Muscle of back (tissue), 11 donors: Measurements from ENCODE around the gene P2RX1. TPM values are rescaled to one million over a fixed set of nuclear protein-coding genes. Genes with fewer than 3 reads are reported as not detected.
"Not testable (repeated sequence)": the region's sequence is repeated elsewhere in the genome, so short reads cannot be mapped to it uniquely, and the experiment has no call there.

Source experiments
- DNase-seq, 3 donors: peaks; one replicate each; pipeline versions ENCODE4 v3.0.0 to v3.0.0-alpha.2; 2013
- polyA plus RNA-seq, 10 donors: library from polyadenylated mRNA; unstranded; fragments of 120-200 nt; gene quantifications; one replicate each; pipeline ENCODE4 v1.2.1, GENCODE V29; 2013; ENCODE audit not compliant: insufficient read length in 10 of 10

The P2RX1 gene
- polyA plus RNA-seq, 10 donors, result 1.6 to 4.5 (median 2.5) TPM

DNA sequence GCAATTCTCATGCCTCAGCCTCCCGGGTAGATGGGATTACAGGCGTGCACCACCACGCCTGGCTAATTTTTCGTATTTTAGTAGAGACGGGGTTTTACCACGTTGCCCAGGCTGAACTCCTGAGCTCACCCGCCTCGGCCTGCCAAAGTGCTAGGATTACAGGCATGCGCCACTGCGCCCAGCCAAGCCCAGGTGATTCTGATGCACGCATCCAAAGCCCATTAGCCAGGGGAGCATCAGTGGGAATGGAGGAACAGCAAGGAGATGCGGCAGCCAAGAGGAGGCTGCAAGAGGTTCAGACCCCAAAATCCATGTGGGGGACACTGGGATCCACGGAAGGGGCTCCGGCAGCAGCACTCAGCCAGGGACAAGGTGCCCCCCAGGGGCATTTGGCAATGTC, 35.9 kb upstream of the P2RX1 start:
- DNase-seq, result no peak

DNA sequence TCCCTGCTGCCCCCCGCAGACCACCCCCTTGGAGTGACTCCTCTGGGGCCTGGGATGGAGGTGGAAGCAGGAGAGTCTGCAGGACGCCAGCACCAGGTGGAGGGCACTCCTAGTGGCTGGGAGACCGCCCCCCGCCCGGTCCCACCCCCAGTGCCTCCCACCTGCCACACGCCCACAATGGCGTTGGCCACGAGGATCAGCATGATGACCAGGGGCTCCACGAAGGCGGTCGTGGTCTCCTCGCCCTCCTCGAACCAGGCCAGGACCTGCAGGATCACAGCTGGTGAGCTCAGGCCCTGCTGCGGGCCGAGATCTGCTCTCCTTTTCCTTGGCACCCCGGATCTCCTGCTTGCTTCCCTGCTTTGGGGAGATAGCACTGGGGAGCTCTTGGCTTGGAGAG, 35.2 kb upstream of the P2RX1 start:
- no peak for DNase-seq

DNA sequence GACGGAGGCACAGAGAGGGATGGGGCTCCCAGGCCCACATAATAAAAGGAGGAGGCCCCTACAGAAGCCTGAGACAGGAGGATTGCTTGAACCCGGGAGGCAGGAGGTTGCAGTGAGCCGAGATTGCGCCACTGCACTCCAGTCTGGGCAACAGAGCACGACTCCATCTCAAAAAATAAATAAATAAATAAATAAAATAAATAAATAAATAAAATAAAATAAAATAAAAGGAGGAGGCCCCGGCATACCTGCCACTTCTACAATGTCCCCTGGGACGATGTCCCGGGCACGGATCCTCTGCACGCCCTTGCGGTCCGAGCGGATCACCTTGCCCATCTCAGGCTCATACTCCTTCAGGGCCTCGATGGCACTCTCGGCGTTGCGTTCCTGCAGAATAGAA, 34.7 kb upstream of the P2RX1 start:
- no peak for DNase-seq

DNA sequence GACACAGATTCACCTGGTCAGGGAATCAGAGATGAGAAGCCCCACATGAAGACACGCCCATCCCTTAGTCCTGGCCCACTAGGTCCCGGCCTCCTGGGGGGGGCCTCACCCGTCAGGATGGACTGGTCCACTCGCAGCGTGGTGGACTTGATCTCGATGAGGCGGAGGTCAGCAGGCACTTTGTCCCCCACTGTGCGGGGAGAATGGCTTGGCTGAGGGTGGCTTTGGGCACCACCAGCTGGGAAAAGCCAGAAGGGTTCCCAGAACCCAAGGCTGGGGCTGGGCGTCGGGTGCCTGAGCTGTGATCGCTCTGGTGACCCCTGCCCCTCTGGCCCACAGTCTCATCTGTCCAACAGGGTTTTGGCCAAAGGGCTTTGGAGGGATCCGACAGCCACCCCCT, 34.3 kb upstream of the P2RX1 start:
- no peak for DNase-seq

DNA sequence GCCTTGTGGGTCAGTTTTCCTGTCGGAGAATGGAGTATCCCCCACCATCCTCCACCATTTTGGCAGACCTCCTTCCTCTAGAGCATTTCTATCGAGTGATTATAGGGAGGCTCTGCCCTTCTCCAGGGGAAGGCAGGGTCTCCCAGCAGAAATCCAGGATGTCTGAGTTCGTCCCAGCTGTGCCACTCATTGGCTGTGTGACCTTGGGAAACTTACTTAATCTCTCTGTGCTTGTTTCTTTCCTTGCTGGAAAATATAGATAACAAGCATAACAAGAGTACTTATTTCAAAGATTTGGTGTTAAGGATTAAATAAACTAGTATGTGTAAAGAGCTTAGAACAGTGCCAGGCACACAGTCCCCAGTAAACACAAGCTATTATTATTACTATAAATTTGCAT, 33.2 kb upstream of the P2RX1 start:
- DNase-seq, result no peak

DNA sequence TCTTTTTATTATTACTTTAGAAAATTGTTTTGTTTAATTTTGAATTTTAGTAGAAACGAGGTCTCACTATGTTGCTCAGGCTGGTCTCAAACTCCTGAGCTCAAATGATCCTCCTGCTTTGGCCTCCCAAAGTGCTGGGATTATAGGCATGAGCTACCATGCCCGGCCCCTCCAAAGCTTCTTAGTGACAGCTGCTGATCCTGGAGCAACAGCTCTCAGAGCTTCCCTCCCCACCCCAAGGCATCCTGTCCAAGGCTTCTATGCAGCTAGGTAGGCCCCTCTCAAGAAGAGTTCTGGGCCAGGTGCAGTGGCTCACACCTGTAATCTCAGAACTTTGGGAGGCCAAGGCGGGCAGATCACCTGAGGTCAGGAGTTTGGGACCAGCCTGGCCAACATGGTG, 32.3 kb upstream of the P2RX1 start:
- DNase-seq, result not testable (repeated sequence)

DNA sequence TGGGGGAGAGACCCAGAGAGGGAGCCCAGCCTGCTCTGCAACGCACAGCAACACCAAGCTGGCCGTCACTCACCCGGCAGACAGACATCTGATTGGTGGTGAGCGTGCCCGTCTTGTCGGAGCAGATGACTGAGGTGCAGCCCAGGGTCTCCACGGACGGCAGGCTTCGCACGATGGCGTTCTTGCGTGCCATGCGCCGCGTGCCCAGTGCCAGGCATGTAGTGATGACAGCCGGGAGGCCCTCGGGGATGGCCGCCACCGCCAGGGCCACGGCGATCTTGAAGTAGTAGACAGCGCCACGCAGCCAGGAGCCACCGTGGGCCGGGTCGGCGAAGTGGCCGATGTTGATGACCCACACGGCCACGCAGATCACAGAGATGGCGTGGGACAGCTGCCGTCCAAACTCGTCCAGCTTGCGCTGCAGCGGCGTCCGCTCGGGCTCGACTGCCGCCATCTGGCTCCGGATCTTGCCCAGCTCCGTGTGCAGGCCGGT, 31.1 kb upstream of the P2RX1 start:
- no peak for DNase-seq

DNA sequence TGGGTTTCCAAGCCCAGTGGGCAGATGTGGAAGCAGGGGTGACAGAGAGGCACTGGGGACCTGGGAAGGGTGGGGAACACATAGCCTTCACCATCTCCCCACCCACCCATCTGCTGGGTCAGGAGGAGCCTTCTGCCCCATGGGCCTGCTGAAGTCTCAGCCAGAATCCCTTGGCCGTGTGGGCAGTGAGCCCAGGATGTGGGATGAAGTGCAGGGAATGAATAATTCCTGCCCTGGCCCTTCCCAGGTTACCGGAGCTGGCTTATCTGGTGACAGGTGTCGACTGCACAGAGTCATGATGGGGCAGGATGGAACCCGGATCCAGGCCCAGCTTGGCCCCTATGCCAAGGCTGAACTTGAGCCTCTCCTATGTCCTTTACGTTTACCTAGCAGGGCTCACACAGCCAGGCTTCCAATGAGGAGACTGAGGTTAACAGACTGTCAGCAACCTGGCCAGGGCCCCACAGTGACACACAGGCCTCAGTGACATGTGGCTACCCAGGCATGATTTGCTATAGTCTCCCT, 30.5 kb upstream of the P2RX1 start:
- no peak for DNase-seq

DNA sequence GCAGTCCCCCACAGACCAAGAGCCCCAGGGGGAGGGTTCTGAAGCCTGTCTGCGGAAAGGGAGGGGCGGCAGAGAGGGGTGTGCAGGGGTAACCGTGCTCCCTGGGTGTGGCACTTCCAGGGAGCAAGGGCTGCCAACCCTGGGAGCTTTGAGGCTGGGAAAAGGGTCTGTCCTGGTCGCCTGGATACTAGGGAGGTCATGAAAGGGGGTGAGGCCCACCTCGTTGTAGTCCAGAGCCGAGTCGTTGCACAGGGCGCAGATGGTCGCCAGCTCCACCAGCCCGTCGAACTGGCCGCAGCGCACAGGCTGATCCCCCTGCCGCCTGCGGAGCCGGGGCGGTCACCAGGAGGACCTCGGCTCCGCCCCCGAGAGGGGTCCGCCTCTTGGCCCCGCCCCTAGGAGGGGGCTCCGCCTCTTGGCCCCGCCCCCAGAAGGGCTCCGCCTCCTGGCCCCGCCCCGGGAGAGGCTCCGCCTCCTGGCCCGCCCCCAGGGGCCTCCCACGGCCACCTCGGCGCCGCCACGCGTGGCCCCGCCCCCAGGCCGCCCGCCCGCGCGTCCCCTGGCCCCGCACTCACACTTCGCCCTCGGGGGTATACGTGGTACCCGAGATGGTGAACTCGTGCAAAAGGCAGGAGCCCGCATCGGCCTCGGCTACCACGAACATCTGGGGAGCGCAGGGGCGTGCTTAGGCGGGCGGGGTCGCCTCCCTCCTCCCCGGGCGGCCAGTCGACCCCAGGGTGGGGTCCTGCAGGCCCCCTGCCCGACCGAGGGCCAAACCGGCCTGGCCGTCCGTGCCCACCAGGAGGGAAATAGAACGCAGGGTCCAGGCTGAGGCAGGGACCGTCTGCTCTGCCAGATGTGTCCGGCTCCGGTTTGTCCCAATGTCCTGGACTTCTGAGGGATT, 28.5 kb upstream of the P2RX1 start:
- peak; percentile 58 to 61 (median 59) for DNase-seq

DNA sequence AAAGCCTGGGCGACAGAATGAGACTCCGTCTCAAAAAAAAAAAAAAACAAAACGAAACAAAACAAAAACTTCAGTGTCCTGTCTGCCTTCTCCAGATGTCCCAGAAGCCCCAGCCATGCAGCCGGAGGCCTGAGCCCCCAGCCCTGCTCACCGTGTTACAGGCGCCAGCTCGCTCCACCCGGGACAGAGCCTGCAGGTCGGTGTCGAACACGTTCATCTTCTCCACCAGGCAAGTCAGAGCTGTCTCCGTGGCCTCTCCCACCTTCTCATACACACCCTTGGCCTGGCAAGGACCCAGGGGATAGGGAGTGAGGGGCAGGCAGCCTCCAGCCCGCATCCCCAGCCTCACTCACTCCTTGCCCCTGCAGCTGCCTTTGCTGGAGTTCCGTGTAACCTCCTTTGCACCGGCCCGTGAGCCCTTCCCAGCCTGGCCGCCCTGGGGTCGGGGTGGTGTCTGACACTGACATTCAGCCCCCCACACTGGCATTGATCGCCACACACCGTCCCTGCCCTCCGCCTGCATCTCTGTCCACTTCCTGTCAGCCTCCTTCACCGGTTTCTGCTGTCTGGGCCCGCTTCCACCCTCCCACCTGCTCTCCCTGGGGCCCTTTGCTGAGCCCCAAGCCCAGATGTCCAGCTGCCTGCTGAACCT, 27.1 kb upstream of the P2RX1 start:
- no peak for DNase-seq

DNA sequence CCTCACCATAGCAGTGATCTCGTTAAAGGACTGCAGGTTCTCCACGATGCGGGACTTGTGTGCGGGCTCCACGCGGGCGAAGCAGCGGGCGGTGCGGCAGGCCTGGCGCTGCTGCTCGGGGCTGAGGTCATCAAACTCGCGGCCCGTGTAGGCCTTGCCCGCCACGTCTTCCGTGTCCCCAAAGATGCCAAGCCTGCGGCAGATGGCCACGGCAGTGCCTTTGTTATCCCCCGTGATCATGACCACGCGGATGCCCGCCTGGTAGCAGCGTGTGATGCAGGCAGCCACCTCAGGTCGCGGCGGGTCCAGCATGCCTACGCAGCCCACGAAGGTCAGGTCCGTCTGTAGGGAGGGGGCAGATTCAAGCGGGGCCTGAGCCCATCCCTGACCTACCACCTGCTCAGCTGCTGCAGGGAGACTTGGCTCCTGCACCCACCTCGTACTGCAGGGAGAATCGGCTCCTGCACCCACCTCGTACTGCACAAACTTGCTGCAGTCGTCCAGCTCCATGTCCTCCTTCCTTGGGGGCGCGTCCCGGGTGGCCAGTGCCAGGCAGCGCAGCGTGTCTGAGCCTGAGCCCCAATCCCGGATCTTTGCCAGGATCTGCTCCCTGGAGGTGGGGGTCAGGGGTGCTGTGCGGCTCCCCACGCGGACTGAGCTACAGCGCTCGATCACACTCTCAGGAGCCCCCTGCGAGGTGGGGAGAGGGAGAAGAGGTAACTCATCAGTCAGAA, 24.9 kb upstream of the P2RX1 start:
- no peak for DNase-seq

DNA sequence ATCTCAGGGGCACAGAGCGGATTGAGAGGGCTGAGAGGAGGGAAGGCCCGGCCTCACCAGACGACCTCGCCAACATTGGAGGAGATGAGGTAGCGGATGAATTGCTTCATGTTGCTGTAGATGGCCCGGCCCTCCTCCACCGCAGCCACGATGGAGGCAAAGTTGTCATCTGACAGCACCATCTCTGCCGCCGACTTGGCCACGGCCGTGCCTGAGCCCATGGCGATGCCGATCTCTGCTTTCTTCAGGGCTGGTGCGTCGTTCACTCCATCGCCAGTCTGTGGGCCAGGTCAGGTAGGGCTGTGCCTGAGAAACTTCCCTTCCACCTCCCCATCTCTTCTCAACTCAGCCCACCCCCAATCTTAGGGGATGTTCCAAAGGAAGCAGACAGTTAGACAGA, 21.1 kb upstream of the P2RX1 start:
- DNase-seq, result no peak

DNA sequence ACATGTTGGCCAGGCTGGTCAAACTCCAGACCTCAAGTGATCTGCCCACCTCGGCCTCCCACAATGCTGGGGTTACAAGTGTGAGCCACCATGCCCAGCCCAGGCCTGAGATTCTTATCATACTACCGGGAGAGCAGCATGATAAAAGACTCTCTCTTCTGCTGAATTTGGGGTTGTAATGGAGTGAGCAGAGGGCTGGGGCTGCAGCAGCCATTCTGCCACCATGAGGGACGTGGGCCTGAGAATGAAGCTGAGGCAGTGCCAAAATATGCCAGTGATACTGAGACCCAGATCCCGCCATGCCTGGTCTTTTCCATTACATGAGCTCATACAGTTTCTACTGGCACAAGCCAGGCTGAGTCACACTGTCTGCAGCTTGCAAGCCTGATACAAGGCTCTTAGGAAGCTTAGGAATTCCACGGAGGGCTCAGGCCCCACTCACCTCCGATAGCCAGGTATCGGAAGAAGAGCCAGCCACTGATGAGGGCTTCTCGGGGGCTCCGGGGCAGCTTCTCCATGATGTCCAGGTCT, 19.6 kb upstream of the P2RX1 start:
- DNase-seq, result no peak

DNA sequence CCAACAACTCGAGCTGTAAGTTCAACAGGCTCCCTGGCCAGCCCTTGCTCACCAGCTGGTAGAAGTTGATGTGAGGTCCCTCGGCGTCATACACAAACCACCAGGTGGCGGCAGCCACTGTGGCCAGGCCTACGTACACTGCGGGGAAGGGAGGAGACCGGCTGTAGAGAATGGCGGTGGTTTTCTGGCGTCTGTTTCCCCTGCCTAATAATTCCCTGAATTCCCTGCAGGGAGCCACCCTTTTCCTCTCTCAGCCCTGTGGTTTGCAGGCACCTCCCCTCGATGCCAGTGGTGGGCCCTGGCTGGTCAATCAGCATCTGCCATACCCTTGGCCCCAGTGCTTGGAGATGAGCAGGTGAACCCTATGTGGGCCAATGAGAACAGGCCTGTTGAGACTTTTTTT, 18.9 kb upstream of the P2RX1 start:
- DNase-seq, result peak; percentile 53 to 80 (median 65)

DNA sequence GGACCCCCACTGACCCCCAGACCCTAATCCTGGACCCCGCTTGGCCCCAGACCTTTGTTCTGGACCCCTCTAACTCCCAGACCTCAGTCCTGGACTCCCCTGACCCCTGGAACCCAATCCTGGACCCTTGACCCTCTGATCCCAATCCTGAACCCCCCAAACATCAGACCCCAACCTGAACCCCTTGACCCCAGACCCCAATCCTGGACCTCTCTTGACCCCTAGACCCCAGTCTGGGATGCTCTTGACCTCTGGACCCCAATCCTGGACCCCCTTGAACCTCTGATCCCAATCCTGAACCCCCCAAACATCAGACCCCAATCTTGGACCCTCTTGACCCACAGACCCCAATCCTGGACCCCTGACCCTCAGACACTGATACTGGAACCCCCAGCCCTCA, 13.5 kb upstream of the P2RX1 start:
- no peak for DNase-seq

DNA sequence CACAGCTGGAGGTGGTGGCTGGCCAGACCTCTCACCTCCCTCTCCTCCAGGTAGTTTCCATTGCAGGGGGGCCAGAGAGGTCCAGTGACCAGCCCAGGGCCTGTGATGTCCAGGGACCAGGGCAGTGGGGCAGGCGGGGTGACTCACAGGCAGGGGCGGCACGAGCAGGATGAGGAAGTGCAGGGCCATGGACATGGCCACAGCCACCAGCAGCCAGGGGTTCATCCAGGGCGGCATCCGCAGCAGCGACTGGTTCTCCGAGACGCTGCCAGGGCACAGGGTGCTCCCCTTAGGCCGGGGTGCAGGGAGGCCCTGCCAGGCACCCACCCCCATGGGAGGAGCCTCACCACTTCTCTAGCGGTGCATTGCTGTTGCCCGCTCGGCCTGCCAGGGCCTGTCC, 12.9 kb upstream of the P2RX1 start:
- no peak for DNase-seq

DNA sequence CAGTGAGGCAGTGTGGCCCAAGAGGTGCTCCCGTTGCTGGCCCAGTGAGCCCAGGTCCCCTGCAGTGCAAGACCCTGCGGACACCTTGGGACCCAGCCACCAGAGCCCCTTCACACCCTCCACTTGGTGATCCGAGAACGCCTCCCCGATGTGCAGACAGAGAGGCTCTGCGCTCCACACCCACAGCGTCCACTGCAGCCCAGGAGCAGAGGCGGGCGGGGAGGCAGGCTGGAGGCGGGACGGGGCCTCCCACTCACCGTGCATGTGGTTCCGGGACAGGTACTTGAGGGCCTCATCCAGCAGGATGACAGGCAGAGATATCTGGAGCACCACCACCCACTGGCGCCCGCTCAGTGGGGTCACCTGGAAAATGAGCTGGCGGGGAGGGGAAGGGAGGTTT, 12.1 kb upstream of the P2RX1 start:
- no peak for DNase-seq

DNA sequence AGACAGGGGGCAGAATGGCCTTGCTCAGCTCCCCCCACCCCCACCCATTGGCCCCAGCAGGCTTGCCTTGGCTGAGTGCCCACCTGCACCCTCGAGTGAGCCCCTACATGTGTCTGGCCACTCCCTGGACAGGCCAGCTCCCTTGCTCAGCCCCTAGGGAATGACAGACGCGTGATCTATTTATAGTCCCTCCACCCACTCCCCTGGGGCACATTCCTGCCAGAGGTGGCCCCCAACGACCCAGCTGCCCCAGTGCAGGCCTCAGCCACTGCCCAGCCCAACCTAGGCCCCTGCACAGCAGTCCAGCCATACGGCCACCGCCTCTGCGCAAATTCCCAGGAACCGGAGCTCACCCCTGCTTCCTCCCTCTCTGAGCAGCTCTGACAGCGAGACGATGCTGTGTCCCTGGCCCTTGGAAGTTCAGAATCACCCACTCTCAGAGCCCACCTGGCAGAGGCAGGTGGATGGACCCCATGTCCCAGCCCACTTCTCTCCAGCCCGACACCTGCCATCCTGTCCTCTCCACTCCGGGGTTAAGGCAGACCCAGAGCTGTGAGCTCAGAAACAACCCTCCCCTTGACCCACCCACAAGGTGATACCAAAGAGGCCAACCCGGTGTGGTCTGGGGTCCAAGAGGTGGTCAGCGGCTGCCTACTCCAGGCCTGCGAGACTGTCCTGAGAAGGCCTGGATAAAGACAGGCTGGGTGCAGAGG, 11.5 kb upstream of the P2RX1 start:
- peak in 1 of 3 donors; percentile 29 for DNase-seq

DNA sequence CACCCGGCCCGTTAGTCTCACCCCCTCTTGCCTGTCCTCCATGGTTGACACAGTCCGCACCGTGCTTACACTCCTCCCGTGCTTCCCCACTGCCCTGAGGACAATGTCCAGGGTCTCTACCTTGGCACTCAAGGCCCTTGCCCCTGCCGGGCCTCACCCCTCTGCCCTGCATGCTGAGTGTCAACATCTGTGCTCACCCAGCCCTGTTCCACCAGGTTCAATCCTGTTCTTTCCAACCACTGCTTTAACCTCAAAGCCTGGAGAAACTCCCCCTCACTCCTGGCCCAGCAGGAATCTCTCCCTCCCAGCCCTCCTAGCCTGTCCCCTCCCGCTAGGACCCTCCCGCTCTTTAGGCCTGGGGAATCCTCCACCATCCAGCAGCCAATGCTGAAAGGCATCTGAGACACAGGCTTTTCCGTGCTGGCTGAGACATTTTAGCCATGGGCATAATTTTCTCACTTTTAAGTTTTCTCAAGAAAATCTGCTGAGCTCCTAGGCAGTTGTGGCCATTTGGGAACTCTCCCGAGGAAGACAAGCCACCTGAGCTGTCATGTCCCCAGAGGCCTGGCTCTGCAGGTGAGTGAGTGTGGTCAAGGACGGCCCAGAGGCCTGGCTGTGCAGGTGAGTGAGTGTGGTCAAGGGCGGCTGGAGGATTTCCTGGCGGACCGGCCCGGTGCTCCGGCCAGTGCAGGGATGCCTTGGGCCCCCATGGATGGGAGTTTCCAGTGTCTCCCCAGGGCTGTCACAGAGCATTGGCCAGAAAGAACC, 10.8 kb upstream of the P2RX1 start:
- no peak for DNase-seq

DNA sequence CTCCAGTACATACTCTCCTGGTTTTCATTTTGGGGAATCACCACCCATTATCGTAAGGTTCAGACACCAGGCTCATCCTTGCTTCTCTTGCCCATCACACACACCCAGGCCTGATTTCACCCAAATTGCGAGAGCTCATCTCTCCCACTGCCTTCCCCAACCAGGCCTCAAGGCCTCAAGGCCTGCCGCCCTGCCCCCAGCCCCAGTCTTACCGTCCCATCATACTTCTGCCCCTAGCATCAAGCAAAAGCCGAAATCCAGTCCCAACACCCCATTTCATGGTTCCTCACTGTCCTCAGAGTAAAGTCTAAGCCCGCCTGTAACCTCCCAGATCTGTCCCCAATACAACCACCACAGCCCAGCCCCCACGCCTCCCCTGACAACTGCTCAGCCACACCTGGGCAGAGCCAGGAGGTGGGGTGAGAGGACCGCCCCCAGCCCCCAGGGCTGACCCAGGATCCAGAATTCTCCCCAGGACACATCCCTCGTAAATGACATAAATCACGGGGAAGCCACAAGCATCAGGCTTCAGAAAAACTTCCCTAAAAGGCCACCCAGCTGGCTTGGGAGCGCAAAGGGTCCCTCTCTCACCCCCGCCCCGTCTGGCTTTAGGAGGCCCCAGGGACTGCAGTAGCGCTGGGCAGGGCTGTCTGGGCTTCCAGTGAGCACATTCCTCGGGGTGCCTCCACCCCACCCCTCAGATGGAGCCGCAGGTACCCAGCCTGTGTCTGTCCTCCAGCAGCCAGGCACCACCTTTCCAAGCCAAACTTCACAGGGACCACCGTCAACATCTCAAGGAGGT, 9.6 kb upstream of the P2RX1 start:
- DNase-seq, result no peak
